Neural crest cell (in vitro differentiated cells): ENCODE data around the gene TRIM71. TPM values are rescaled to one million over a fixed set of nuclear protein-coding genes. Genes with fewer than 3 reads are reported as not detected.
"Not testable (repeated sequence)": the region's sequence is repeated elsewhere in the genome, so short reads cannot be mapped to it uniquely, and the experiment has no call there.

Experiments used
- DNase-seq: peaks from one replicate; pipeline ENCODE4 v3.0.0; 2021; ENCODE audit warnings: low read depth, mixed read lengths, low spot score
- H3K27ac Mint-ChIP-seq: one replicate; pipeline ENCODE4 v1.8.0; 2021; ENCODE audit warnings: mild to moderate bottlenecking, mixed read lengths; ENCODE audit not compliant: unreplicated experiment
- H3K27me3 Mint-ChIP-seq: 2 replicates; pipeline ENCODE4 v1.8.0; 2021; ENCODE audit warnings: low read depth, mild to moderate bottlenecking, mixed read lengths
- H3K36me3 Mint-ChIP-seq: 2 replicates; pipeline ENCODE4 v1.8.0; 2021; ENCODE audit warnings: low read depth, mild to moderate bottlenecking, mixed read lengths
- H3K4me1 Mint-ChIP-seq: 2 replicates; pipeline ENCODE4 v1.8.0; 2021; ENCODE audit warnings: mixed read lengths
- H3K4me3 Mint-ChIP-seq: one replicate; pipeline ENCODE4 v1.8.0; 2021; ENCODE audit warnings: mild to moderate bottlenecking, mixed read lengths
- H3K9me3 Mint-ChIP-seq: 2 replicates; pipeline ENCODE4 v1.8.0; 2021; ENCODE audit warnings: mixed read lengths
- CTCF ChIP-seq: fragments of 200-600 bp; sonication (generic); conservative IDR thresholded peaks from 2 replicates; pipeline ENCODE4 v1.5.0; 2021; ENCODE audit warnings: antibody characterized with exemption, mild to moderate bottlenecking
- total RNA-seq: library from RNA; stranded (reverse); gene quantifications from 2 replicates; pipeline ENCODE4 v1.2.1, GENCODE V29; 2021

TRIM71 gene
- total RNA-seq, 1 donor from 2014 or later, result 92.4 TPM

GRCh38 chr3:32901005-32901932, 83.5 kb downstream of the TRIM71 start:
- Mint-ChIP-seq H3K4me3 (peak overlapping the region; percentile 20), H3K27me3 (no peaks in the 10 kb centered on the region), H3K4me1 (peaks cover 14% of the 10 kb centered on the region), H3K36me3 (peaks cover 14% of the 10 kb centered on the region), H3K27ac (no peak overlapping the region), H3K9me3 (no peaks in the 10 kb centered on the region)
- no peak for DNase-seq
- no peak for TF ChIP-seq CTCF

GRCh38 chr3:32902887-32903371, 85.1 kb downstream of the TRIM71 start:
- peak; percentile 41 for DNase-seq
- Mint-ChIP-seq H3K36me3 (peaks cover 11% of the 10 kb centered on the region), H3K4me3 (peak overlapping the region; percentile 75), H3K4me1 (peaks cover 14% of the 10 kb centered on the region)
- not testable (repeated sequence) for H3K27ac Mint-ChIP-seq, H3K9me3 Mint-ChIP-seq, H3K27me3 Mint-ChIP-seq
- peak; percentile 66 for TF ChIP-seq CTCF

- Mint-ChIP-seq H3K27ac (no peak overlapping the region), H3K4me3 (peak overlapping the region; percentile 75), H3K36me3 (peaks cover 11% of the 10 kb centered on the region), H3K4me1 (peaks cover 14% of the 10 kb centered on the region), H3K9me3 (no peaks in the 10 kb centered on the region), H3K27me3 (no peaks in the 10 kb centered on the region)
- DNase-seq, result no peak
- TF ChIP-seq CTCF, result no peak
These were observed 86.2 kb downstream of the TRIM71 start for GRCh38 chr3:32903953-32904352.

- no peaks in the 10 kb centered on the region for H3K27me3 Mint-ChIP-seq
- no peak for DNase-seq
- H3K27ac Mint-ChIP-seq, result no peak overlapping the region
- no peaks in the 10 kb centered on the region for H3K36me3 Mint-ChIP-seq
- H3K4me3 Mint-ChIP-seq, result no peak overlapping the region
- no peaks in the 10 kb centered on the region for H3K9me3 Mint-ChIP-seq
- TF ChIP-seq CTCF, result no peak
- H3K4me1 Mint-ChIP-seq, result peaks cover 4% of the 10 kb centered on the region
These were observed 92.2 kb downstream of the TRIM71 start for GRCh38 chr3:32909999-32910398.

DNA sequence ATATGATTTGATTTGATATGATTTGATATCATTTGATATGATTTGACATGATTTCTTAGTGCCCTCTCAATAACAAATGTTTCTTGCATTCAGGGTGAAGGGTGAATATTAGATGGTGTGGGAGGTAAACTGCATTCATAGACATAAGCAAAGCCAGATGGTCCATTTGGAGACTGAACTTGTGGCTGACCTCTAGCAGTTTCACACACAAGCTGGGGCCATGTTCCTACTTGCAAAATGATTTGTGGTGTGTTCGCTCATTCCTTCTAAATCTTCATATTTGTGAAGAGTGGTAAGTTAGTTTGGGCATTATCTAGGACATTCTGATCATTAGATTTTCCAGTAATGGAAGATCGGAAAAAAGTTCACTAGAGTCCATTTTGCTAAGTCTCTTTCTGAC, 93.2 kb downstream of the TRIM71 start:
- Mint-ChIP-seq H3K9me3 (no peaks in the 10 kb centered on the region), H3K4me1 (peaks cover 4% of the 10 kb centered on the region), H3K36me3 (no peaks in the 10 kb centered on the region), H3K27me3 (no peaks in the 10 kb centered on the region), H3K4me3 (no peak overlapping the region), H3K27ac (no peak overlapping the region)
- DNase-seq, result no peak
- TF ChIP-seq CTCF, result no peak
